Measurements from ENCODE around the gene PLB1. TPM values are rescaled to one million over a fixed set of nuclear protein-coding genes. Genes with fewer than 3 reads are reported as not detected.

PLB1 gene
- total RNA-seq, 2 donors from 2014 or later = 0.39 to 0.89 TPM

GRCh38 chr2:28616396-28616999, 120.6 kb downstream of the PLB1 start:
- Mint-ChIP-seq H3K36me3 (no peaks in the 10 kb centered on the region), H3K27ac (no peak overlapping the region), H3K9me3 (peaks cover 0 to 2% of the 10 kb centered on the region in 2 donors)
- no peak for ATAC-seq
- DNase-seq (ENCODE audit: low spot score in 2 of 2) = no peak

GRCh38 chr2:28617502-28618184, 121.8 kb downstream of the PLB1 start:
- ATAC-seq = no peak
- Mint-ChIP-seq H3K9me3 (no peaks in the 10 kb centered on the region), H3K27ac (no peak overlapping the region), H3K36me3 (no peaks in the 10 kb centered on the region)
- no peak for DNase-seq (ENCODE audit: low spot score in 2 of 2)

GRCh38 chr2:28618221-28619141, 122.6 kb downstream of the PLB1 start:
- Mint-ChIP-seq H3K27ac (no peak overlapping the region), H3K36me3 (no peaks in the 10 kb centered on the region), H3K9me3 (no peaks in the 10 kb centered on the region)
- no peak for DNase-seq (ENCODE audit: low spot score in 2 of 2)
- no peak for ATAC-seq

GRCh38 chr2:28619213-28620196, 123.6 kb downstream of the PLB1 start:
- peak overlapping the region; percentile 48 to 88 for H3K27ac Mint-ChIP-seq

GRCh38 chr2:28620291-28620793, 124.5 kb downstream of the PLB1 start:
- Mint-ChIP-seq H3K9me3 (no peaks in the 10 kb centered on the region), H3K36me3 (no peaks in the 10 kb centered on the region), H3K27ac (peak overlapping the region; percentile 88 to 94)
- ATAC-seq (no peak), DNase-seq (ENCODE audit: low spot score in 2 of 2) (no peak)

More at GRCh38 chr2:28619213-28620196, 123.6 kb downstream of the PLB1 start:
- no peak for ATAC-seq
- Mint-ChIP-seq H3K9me3 (no peaks in the 10 kb centered on the region), H3K36me3 (no peaks in the 10 kb centered on the region)
- no peak for DNase-seq (ENCODE audit: low spot score in 2 of 2)

GRCh38 chr2:28620801-28621171, 124.9 kb downstream of the PLB1 start:
- H3K27ac Mint-ChIP-seq = peak overlapping the region; percentile 88 to 94
- ATAC-seq = no peak

GRCh38 chr2:28621172-28622100, 125.6 kb downstream of the PLB1 start:
- H3K27ac Mint-ChIP-seq = peak overlapping the region; percentile 88 to 94
- DNase-seq (ENCODE audit: low spot score in 2 of 2) (peak; percentile 62 to 67), ATAC-seq (peak; percentile 63 to 87)
- H3K36me3 Mint-ChIP-seq = no peaks in the 10 kb centered on the region
- no peaks in the 10 kb centered on the region for H3K9me3 Mint-ChIP-seq

More at GRCh38 chr2:28620801-28621171, 124.9 kb downstream of the PLB1 start:
- H3K36me3 Mint-ChIP-seq = no peaks in the 10 kb centered on the region
- no peak for DNase-seq (ENCODE audit: low spot score in 2 of 2)
- no peaks in the 10 kb centered on the region for H3K9me3 Mint-ChIP-seq

- ATAC-seq (no peak), DNase-seq (ENCODE audit: low spot score in 2 of 2) (no peak)
- H3K36me3 Mint-ChIP-seq = no peaks in the 10 kb centered on the region
- H3K9me3 Mint-ChIP-seq = no peaks in the 10 kb centered on the region
- peak overlapping the region; percentile 84 to 88 for H3K27ac Mint-ChIP-seq
These were observed 126.2 kb downstream of the PLB1 start for GRCh38 chr2:28622101-28622499.

GRCh38 chr2:28623582-28624405, 127.9 kb downstream of the PLB1 start:
- DNase-seq (ENCODE audit: low spot score in 2 of 2) = no peak
- H3K27ac Mint-ChIP-seq = peak overlapping the region in 1 of 2 donors; percentile 88
- no peaks in the 10 kb centered on the region for H3K9me3 Mint-ChIP-seq
- ATAC-seq = no peak
- H3K36me3 Mint-ChIP-seq = peaks cover 0 to 7% of the 10 kb centered on the region in 2 donors

GRCh38 chr2:28624436-28624792, 128.6 kb downstream of the PLB1 start:
- ATAC-seq (no peak), DNase-seq (ENCODE audit: low spot score in 2 of 2) (no peak)
- H3K27ac Mint-ChIP-seq = peak overlapping the region; percentile 88 to 98
- peaks cover 0 to 7% of the 10 kb centered on the region in 2 donors for H3K36me3 Mint-ChIP-seq
- no peaks in the 10 kb centered on the region for H3K9me3 Mint-ChIP-seq

- H3K9me3 Mint-ChIP-seq = no peaks in the 10 kb centered on the region
- H3K27ac Mint-ChIP-seq = peak overlapping the region; percentile 88 to 98
- peaks cover 0 to 7% of the 10 kb centered on the region in 2 donors for H3K36me3 Mint-ChIP-seq
- peak; percentile 51 to 92 for DNase-seq (ENCODE audit: low spot score in 2 of 2)
- peak; percentile 61 to 87 for ATAC-seq
These were observed 129.2 kb downstream of the PLB1 start for GRCh38 chr2:28624793-28625701.

- peaks cover 0 to 7% of the 10 kb centered on the region in 2 donors for H3K36me3 Mint-ChIP-seq
- peak overlapping the region in 1 of 2 donors; percentile 14 for H3K27ac Mint-ChIP-seq
- H3K9me3 Mint-ChIP-seq = no peaks in the 10 kb centered on the region
- no peak for DNase-seq (ENCODE audit: low spot score in 2 of 2)
- no peak for ATAC-seq
These were observed 130.5 kb downstream of the PLB1 start for GRCh38 chr2:28626376-28626775.

- Mint-ChIP-seq H3K27ac (peak overlapping the region in 1 of 2 donors; percentile 9), H3K36me3 (peaks cover 0 to 7% of the 10 kb centered on the region in 2 donors), H3K9me3 (no peaks in the 10 kb centered on the region)
- ATAC-seq (no peak), DNase-seq (ENCODE audit: low spot score in 2 of 2) (no peak)
These were observed 131.1 kb downstream of the PLB1 start for GRCh38 chr2:28626891-28627421.

Measured in activated naive CD4-positive, alpha-beta T cell treated with anti-CD3 and anti-CD28 coated beads, Interleukin-2, amount 50 U/mL, for 72 hours (primary cell).